Endothelial cell of umbilical vein (primary cell): ENCODE data around the gene TM2D1. TPM values are rescaled to one million over a fixed set of nuclear protein-coding genes. Genes with fewer than 3 reads are reported as not detected.
A peak's percentile ranks its signal among the peaks of the same experiment; 100 is the strongest.

ENCODE experiments used
- BruUV-seq: library from RNA; stranded (reverse); fragments of 400-500 nt; replicated peaks from 2 replicates; lab custom pipeline; 2021; lab: Mats Ljungman, UMichigan
- CTCF ChIA-PET: fragments of 300-600, 350-600 bp; sonication (Branson Sonifier 250); formaldehyde crosslinking; loops from one replicate; lab custom pipeline; 2021; ENCODE audit warnings: antibody characterized with exemption, inconsistent platforms; lab: Charles Lee
- POLR2A ChIA-PET: fragments of 300-600, 350-600 bp; sonication (Branson Sonifier 250); formaldehyde crosslinking; loops from one replicate; lab custom pipeline; 2021; ENCODE audit warnings: antibody characterized with exemption, inconsistent platforms; lab: Charles Lee
- DNase-seq: peaks from one replicate; pipeline ENCODE4 v3.0.0-alpha.2; 2011; ENCODE audit warnings: low read depth, low spot score
- FAIRE-seq: peaks from 2 replicates; lab custom pipeline; 2011; peaks lifted over from hg19 to GRCh38; lab: Jason Lieb, UNC
- H2AFZ ChIP-seq: 2 replicates; pipeline ENCODE4 v1.6.0; 2012; ENCODE audit warnings: low read depth, low read length, control low read depth, inconsistent platforms
- H3K27ac ChIP-seq: 2 replicates; pipeline ENCODE4 v1.5.1; 2011; ENCODE audit warnings: low read depth, mild to moderate bottlenecking, control low read depth, low read length, moderate library complexity; ENCODE audit not compliant: insufficient read depth
- H3K27me3 ChIP-seq, 2 experiments: 2 replicates each; pipeline versions ENCODE4 v1.6.0 to v1.6.1; 2011; ENCODE audit warnings: low read length in 2 of 2, mixed read lengths in 1 of 2; ENCODE audit not compliant: control insufficient read depth in 2 of 2, insufficient read depth in 2 of 2
- H3K36me3 ChIP-seq, 2 experiments: 2 replicates in 1 of 2; 3 replicates in 1 of 2; pipeline ENCODE4 v1.5.1; 2011; ENCODE audit warnings: low read length in 2 of 2, mild to moderate bottlenecking in 1 of 2, moderate library complexity in 1 of 2; ENCODE audit not compliant: control insufficient read depth in 2 of 2, insufficient read depth in 2 of 2; ENCODE audit errors: extremely low read depth in 1 of 2
- H3K4me1 ChIP-seq: 3 replicates; pipeline ENCODE4 v1.5.1; 2011; ENCODE audit warnings: mild to moderate bottlenecking, low read length; ENCODE audit not compliant: control insufficient read depth, insufficient read depth; ENCODE audit errors: extremely low read depth
- H3K4me2 ChIP-seq: 2 replicates; pipeline ENCODE4 v1.6.1; 2011; ENCODE audit warnings: low read length, control low read depth, mixed read lengths; ENCODE audit not compliant: insufficient read depth
- H3K4me3 ChIP-seq, 3 experiments: fragments of 200-600 bp in 1 of 3; sonication (generic), shearing (Covaris generic) in 1 of 3; replicated peaks in 1 of 3; 2 replicates each; pipeline ENCODE4 v1.5.1; 2011 to 2016; ENCODE audit warnings: control low read depth in 3 of 3, low read length in 3 of 3, mild to moderate bottlenecking in 2 of 3, inconsistent platforms in 1 of 3, low read depth in 1 of 3, moderate library complexity in 1 of 3; ENCODE audit not compliant: insufficient read depth in 1 of 3
- H3K79me2 ChIP-seq: 2 replicates; pipeline ENCODE4 v1.6.0; 2012; ENCODE audit warnings: low read length, inconsistent platforms; ENCODE audit not compliant: control insufficient read depth, insufficient read depth
- H3K9ac ChIP-seq: replicated peaks from 2 replicates; pipeline ENCODE3; 2011; ENCODE audit warnings: low read length, control low read depth; ENCODE audit not compliant: insufficient read depth; ENCODE audit errors: extremely low read depth
- H3K9me1 ChIP-seq: replicated peaks from 3 replicates; pipeline ENCODE4 v1.6.0; 2011; ENCODE audit warnings: mild to moderate bottlenecking, low read length; ENCODE audit not compliant: control insufficient read depth, insufficient read depth; ENCODE audit errors: extremely low read depth
- H3K9me3 ChIP-seq: replicated peaks from 2 replicates; pipeline ENCODE4 v1.5.1; 2012; ENCODE audit warnings: low read length, inconsistent platforms; ENCODE audit not compliant: control insufficient read depth, insufficient read depth
- H4K20me1 ChIP-seq: replicated peaks from 2 replicates; pipeline ENCODE3; 2011; ENCODE audit warnings: mild to moderate bottlenecking, low read length; ENCODE audit not compliant: control insufficient read depth, insufficient read depth; ENCODE audit errors: extremely low read depth
- CTCF ChIP-seq, 2 donors: IDR thresholded peaks; 1 replicate in 1 of 2; 2 replicates in 1 of 2; pipeline ENCODE4 v1.5.1; 2011; ENCODE audit warnings: low read length in 2 of 2, mild to moderate bottlenecking in 2 of 2, moderate library complexity in 2 of 2, control low read depth in 1 of 2, inconsistent platforms in 1 of 2, low read depth in 1 of 2; ENCODE audit not compliant: insufficient read depth in 1 of 2; ENCODE audit errors: extremely low read depth in 1 of 2
- POLR2AphosphoS5 ChIP-seq: IDR thresholded peaks from 2 replicates; pipeline ENCODE4 v1.6.1; 2012; ENCODE audit warnings: low read depth, mild to moderate bottlenecking, control low read depth, low read length, moderate library complexity; ENCODE audit not compliant: insufficient read depth
- dilution Hi-C: fragments of 300-500 bp; cut with MboI; formaldehyde crosslinking; loops from one replicate; pipeline ENCODE4 v1.15.0; 2019; ENCODE audit warnings: low sequenced_read_pairs; ENCODE audit not compliant: extremely low pct_ligation_motif_present
- intact Hi-C: fragments of 100-400 bp; cut with micrococcal nuclease; formaldehyde crosslinking; loops from one replicate; pipeline ENCODE4 v1.10.0; 2022
- polyA plus RNA-seq, 4 experiments: library from polyadenylated mRNA; depleted of rRNA in 3 of 4; stranded (reverse) in 3 of 4; unstranded in 1 of 4; fragments of >200 nt; gene quantifications; 2 replicates each; pipeline versions ENCODE4 v1.2.1 to v1.2.3, GENCODE V29; 2011 to 2012; ENCODE audit warnings: missing spikeins in 1 of 4
- total RNA-seq: library from RNA; stranded (reverse); gene quantifications from 2 replicates; pipeline ENCODE4 v1.2.3, GENCODE V29; 2021

Gene TM2D1
- total and polyA plus RNA-seq, 2 donors (not counting 3 experiments of a cell fraction or from before 2014, with no cell fraction given): 37.5 to 50.0 TPM

DNA sequence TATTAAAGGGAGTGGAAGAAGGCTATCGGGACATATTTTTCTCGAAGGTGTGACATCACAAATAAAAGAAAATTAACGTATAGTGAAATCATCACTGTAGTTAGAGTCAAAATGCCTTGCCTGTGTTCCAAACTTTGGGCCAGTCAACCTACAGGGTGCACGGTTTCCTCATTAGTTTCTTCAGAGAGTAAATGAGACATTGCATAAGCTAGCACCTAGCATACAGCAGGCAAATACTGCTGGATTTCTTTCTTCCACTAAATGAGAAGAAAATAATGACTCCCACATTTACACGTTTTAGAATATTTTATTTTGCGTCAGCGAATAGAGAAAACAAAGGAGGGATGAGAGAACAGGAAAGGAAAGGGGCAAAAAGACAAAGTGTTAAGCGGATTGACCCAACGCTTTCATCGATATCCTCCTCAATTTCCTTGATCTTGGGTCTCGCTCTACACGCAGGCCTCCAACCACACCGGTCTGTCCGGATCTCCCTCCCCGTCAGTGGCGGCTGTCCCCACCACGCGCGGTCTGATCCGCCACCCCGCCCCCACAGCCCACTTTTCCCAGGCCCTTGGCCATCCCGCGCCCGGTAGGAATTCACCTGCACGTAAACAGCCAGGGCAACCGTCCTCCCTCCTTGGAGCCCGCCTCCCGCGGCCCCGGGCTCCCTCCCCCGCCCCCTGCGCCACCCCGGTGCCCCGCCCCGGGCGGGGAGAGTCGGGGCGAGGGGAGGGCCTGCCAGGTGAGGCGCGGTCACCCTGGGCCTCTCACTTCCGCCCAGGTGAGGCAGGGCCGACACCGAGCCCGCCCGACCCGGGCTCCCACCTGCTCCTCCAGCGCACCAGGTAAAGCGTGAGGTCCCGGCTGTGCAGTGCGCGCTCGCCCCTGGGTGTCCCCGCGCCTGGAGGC is 17.0 kb upstream of the TM2D1 start, which contains the start of gene PATJ:
Gene PATJ, plus strand, starts transcription at position 770 of the 909 bp plus-strand sequence. CDS start 20,413 bp downstream, outside the sequence.
- BruUV-seq: no TSS peak
- ChIA-PET POLR2A (no interaction called here), CTCF (no interaction called here)
- H3K9ac ChIP-seq: peak within 1 kb of the TSS; percentile 88
- H3K79me2 ChIP-seq: no peaks in the 10 kb centered on the region
- no peaks in the 10 kb centered on the region for H3K4me1 ChIP-seq
- peak within 1 kb of the TSS; percentile 21 to 76 (median 47) for H3K4me3 ChIP-seq
- no peaks in the 10 kb centered on the region for H4K20me1 ChIP-seq
- no peaks in the 10 kb centered on the region for H3K9me1 ChIP-seq
- peak within 1 kb of the TSS; percentile 40 for H3K27ac ChIP-seq
- H3K27me3 ChIP-seq: no peaks in the 10 kb centered on the region
- no peaks in the 10 kb centered on the region for H3K9me3 ChIP-seq
- intact Hi-C loops (loop anchor here (1.0 to 5.0 kb wide), 2 partner anchors 17 to 100 kb away; partner anchors contain the start of gene TM2D1), dilution Hi-C loops (no loop called here)
- DNase-seq (peak; percentile 28), FAIRE-seq (peak; percentile 62)
- H2AFZ ChIP-seq: peak within 1 kb of the TSS; percentile 99
- H3K4me2 ChIP-seq: peak within 1 kb of the TSS; percentile 64
- H3K36me3 ChIP-seq: no peaks in the 10 kb centered on the region
- TF ChIP-seq POLR2AphosphoS5 (no peak), CTCF (IDR thresholded peaks at IDR 0.05; ENCODE audit: extremely low read depth in 1 of 2, insufficient read depth in 1 of 2, low read depth in 1 of 2, low read length in 2 of 2) (no peak)
